Measurements from ENCODE around the gene AKT1S1. TPM values are rescaled to one million over a fixed set of nuclear protein-coding genes. Genes with fewer than 3 reads are reported as not detected.

The AKT1S1 gene
- total and polyA plus RNA-seq, 2 donors (not counting 1 experiment from before 2014, with no cell fraction given): 16.6 to 23.0 TPM

- POLR2A ChIA-PET: interaction anchor here (0.9 to 4.8 kb wide), 9 partner anchors 9 to 259 kb away, joined by 3 to 40 read pairs (median 7); partner anchors contain the start of genes AKT1S1, AP2A1, FUZ and MED25
- Histone ChIP-seq H4K20me1 (ENCODE audit: control insufficient read depth, insufficient read depth, low read length, poor library complexity, severe bottlenecking) (peaks cover 35% of the 10 kb centered on the region), H3K27me3 (replicated peaks in 1 of 4; ENCODE audit: control extremely low read depth in 1 of 4, control insufficient read depth in 3 of 4, insufficient read depth in 4 of 4, low read length in 3 of 4) (no peaks in the 10 kb centered on the region), H3K36me3 (replicated peaks in 1 of 2; ENCODE audit: control extremely low read depth in 1 of 2, control insufficient read depth in 1 of 2, extremely low read depth in 1 of 2, insufficient read depth in 2 of 2, low read length in 1 of 2) (peaks cover 0 to 9% of the 10 kb centered on the region in 2 experiments), H3K9me3 (ENCODE audit: control extremely low read depth in 1 of 3, control insufficient read depth in 2 of 3, insufficient read depth in 1 of 3, low read length in 2 of 3) (peaks cover 0 to 6% (median 0%) of the 10 kb centered on the region in 3 donors), H3K4me1 (ENCODE audit: control insufficient read depth in 2 of 2, insufficient read depth in 2 of 2, low read length in 2 of 2) (peaks cover 36 to 55% of the 10 kb centered on the region in 2 donors), H3K79me2 (ENCODE audit: control insufficient read depth, insufficient read depth, low read length) (peaks cover 35% of the 10 kb centered on the region), H2AFZ (ENCODE audit: insufficient read depth, low read depth, low read length, poor library complexity, severe bottlenecking) (peak overlapping the region; percentile 85), H3K9ac (ENCODE audit: low read length) (peak overlapping the region; percentile 96), H3K4me2 (replicated peaks; ENCODE audit: low read depth, low read length, poor library complexity, severe bottlenecking) (peak overlapping the region; percentile 83), H3K27ac (ENCODE audit: low read length in 2 of 2) (peak overlapping the region; percentile 91 to 95), H3K4me3 (ENCODE audit: control extremely low read depth in 1 of 5, extremely low read depth in 1 of 5, insufficient read depth in 1 of 5, low read depth in 2 of 5, low read length in 4 of 5) (peak overlapping the region; percentile 45 to 95 (median 89))
- no peaks in the 10 kb centered on the region for H3K9me3 Mint-ChIP-seq (ENCODE audit: insufficient read depth)
- intact Hi-C loops (cut with micrococcal nuclease): loop anchor here (1.0 kb wide), 4 partner anchors 17 to 84 kb away; partner anchors contain the start of genes FUZ, MED25 and PNKP
- peaks cover 51% of the 10 kb centered on the region for H3K4me1 Mint-ChIP-seq
- peak overlapping the region; percentile 93 for H3K4me3 Mint-ChIP-seq
- H3K27ac Mint-ChIP-seq: peak overlapping the region; percentile 98
- no peak for DNase-seq
- TF ChIP-seq CTCF (IDR thresholded peaks at IDR 0.05) (no peak), EZH2 (IDR thresholded peaks at IDR 0.05; ENCODE audit: borderline replicate concordance, insufficient read depth, low read depth, low read length, poor library complexity, severe bottlenecking) (no peak)
- WGBS (ENCODE audit: insufficient coverage): 75% methylated on average over 7 of the region's 12 CpGs
- no peak for ATAC-seq (ENCODE audit: low read depth)
- H3K27me3 Mint-ChIP-seq: no peaks in the 10 kb centered on the region
- CTCF ChIA-PET: interaction anchor here (0.5 to 1.4 kb wide), 9 partner anchors 8 to 151 kb away, joined by 3 to 6 read pairs (median 4); partner anchors contain the start of genes AKT1S1, FUZ and TBC1D17
Observed at GRCh38 chr19:49850221-49850486, 27.0 kb downstream of the AKT1S1 start.
